ENCODE measurements around the gene OLFM2.

OLFM2 gene

DNA sequence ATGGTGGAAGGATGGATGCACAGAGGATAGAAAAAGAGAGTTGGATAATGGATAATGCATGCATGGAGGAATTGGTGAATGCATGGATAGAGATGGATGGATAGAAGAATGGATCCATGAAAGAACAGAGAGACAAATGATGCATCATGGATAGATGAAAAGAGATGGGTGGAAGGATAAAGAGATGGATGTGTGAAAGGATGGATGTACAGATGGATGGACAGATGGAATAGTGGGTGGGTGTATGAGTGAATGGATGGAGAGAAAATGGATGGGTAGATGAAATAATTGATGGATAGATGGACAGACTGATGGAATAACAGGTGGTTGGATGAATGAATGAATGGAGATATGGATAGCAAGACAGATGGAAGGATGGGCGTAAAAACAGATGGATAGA, 25.7 kb downstream of the OLFM2 start:
- DNase-seq, result no peak

DNA sequence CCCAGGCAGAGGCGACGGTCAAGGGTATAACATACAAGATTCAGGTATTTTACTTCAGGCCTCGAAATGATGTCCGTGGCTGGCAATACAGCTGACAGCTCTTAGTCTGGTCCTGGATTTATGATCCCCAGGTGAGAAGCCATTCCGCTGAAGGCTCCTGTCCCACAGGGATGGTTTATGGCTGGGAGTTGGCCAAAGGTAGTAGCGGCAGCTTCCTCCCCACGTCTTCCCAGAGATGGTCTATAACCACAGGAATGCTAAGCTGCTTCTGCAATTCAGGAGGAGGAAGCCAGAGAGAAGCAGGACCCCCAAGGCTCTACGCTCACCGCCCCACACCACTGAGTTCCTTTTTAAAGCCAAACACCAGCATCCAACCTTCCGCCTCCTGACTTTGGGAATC, 27.1 kb downstream of the OLFM2 start:
- no peak for DNase-seq

DNA sequence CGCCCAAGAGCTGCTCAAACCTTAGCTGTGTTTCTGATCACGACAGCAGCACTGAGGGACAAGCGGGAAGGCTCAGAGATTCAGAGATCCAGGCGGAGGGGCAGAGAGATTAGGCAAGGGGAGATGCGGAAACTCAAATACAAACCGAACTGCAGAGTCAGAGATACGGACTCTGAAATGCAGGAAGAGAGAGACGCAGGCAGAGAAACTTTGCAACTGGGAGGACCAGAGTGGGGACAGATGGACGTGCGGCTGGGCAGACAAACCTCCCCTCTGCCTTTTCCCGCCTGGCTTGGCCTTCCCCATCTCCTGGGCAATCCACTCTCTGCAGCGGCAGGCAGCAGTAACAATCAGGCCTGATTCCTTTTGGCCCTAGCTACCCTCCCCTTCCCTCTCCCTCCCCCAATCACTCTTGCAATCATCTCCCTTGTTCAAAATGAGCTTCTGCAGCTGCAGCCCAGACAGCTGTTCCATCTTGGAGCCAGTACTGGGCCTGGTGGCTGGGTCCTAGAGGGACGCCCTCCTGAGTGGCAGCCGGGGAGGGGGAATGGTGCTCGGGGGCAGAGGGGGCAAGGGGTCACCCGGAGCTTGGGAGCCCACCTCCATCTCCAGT, 29.7 kb downstream of the OLFM2 start:
- DNase-seq, result peak in 23 of 56 donors; percentile 2 to 52 (median 19)

DNA sequence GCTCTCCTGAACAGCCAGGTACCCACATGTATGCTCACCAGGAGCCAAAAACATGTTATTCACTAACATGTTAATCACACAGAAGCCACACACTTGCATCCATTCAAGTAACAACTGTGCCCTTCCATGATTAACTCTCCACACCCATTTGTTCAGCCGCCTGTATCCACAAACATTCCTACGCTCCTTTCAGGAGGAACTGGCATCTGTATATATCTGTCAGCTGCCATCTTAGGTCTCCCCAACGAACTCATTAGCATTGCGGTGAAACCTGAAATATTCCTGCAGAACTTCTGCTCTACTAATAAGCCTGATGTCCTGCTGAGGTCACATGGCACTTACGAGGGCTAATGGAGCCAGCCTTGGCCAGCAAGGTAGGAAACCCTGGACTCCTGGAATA, 33.0 kb downstream of the OLFM2 start:
- DNase-seq, result no peak

DNA sequence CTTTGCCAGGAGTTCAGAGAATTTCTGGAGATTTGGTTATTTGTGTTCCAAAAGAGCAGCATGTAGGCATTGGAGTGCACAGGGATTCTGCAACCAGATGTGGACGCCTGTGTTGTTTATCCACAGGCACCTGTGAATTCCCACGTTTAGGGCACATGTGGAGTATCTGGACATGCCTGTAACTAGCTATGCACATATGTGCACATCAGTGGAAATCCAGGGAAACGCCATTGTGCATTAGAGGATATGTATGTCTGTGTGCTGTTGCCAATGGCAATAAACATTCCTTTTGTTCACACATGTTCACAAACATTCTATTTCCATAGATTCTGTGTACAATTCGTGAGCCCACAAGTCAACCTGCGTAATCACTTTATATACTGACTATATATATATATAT, 34.7 kb downstream of the OLFM2 start:
- DNase-seq, result no peak

DNA sequence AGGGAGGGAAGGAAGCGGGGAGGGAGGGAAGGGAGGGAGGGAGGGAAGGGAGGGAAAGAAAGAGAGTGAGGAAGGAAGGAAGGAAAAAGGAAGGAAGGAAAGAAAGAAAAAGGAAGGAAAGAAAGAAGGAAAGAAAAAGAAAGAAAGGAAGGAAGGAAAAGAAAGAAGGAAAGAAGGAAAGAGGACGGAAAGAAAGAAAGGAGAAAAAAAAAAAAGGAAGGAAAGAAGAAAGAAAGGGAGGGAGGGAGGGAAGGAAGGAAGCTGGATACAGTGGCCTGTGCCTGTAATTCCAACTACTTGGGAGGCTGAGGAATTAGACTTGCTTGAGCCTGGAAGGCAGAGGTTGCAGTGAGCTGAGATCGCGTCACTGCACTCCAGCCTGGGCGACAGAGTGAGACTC, 35.3 kb downstream of the OLFM2 start:
- no peak for DNase-seq

DNA sequence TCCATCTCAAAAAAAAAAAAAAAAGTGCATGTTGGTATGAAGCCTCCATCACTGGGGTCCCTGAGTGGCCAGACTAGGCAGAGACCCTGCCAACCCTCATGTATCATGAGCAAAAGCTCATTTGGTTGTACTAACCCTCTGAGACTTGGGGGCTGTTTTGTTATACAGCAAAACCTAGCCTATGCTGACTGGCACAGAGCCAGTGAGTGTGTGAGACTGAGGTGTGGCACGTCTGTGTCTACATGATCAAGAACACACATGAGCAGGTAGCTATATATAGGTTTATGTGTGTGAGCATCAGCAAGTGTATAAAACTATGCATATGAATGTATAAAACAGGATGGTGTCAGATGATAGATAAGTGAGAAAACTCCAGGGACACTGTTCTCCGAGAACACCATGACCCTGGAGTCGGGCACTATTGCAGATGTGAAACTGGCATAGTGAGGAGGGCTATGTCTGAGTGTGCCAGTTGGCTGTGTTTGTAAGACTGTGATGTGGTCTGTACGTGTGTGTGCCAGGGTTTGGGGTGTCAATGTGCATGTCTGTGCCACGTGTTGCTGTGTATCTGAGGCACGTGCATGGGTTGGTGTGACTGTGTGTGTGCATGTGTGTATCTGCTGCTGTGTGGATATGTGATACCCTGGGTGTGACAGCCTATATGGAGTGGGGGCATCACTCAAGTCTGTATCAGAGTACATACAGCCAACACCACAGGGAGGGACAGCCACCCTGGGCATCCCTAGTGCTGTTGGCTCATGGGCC, 44.5 kb downstream of the OLFM2 start:
- no peak for DNase-seq

DNA sequence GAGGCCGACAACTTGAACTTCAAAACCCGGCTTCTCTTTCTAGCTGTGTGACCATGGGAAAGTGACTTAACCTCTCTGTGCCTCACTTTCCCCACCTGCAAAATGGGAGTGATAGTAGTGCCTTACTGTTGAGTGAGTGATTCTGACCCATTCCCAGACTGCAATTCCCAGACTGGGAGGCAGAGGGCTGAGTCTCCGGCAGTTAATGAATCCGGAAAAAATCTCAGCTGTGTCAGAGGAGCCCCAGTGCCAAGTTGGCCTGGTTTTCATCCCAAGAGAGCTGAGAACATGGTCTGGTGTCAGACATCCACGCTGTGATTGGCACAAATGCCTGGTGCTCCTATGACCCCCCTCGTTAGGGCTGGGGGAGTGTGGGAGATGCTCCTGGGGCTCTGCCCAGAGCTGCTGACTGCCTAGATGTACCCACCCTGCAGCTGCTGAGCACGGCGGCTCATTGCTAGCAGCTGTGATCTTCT, 51.2 kb downstream of the OLFM2 start:
- peak in 45 of 56 donors; percentile 6 to 79 (median 46) for DNase-seq

DNA sequence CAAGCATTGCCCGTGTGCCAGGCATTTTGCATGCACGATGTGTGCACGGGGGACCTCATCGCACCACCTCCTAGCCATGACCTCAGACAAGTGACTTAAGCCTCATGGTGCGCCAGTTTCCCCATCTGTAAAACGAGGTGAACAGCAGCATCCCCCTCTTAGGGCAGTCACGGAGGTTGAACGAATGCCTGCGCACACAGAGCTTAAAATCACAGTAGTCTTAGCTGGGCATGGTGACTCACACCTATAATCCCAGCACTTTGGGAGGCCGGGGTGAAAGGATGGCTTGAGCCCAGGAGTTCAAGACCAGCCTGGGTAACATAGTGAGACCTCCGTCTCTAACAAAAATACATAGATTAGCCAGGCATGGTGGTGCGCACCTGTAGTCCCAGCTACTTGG, 52.6 kb downstream of the OLFM2 start:
- no peak for DNase-seq

DNA sequence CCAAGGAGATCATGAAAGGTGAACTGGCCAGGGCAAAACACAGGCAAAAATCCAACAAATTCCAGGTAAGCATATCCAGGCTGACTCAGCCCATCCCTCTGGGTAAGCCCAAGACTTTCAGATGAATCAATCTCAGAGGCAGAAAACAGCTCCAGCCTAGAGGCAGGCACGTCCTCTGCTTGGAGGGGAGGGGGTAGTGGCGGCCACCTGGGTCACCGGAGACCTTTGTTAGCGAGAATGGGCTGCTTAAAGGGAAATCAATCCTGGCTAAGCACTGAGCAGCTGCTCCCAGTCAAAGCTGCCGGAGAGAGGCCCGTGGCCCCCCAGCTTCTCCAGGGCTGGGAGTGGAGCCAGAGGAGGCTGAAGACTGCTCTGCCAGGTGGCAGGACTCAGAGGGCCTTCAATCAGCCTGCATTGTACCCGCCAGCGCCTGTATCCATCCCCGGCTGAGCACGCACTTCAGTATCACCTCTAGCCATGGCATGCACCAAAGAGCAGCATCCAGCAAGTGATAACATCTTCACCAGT, 53.0 kb downstream of the OLFM2 start:
- DNase-seq, result peak in 29 of 56 donors; percentile 3 to 58 (median 14)

DNA sequence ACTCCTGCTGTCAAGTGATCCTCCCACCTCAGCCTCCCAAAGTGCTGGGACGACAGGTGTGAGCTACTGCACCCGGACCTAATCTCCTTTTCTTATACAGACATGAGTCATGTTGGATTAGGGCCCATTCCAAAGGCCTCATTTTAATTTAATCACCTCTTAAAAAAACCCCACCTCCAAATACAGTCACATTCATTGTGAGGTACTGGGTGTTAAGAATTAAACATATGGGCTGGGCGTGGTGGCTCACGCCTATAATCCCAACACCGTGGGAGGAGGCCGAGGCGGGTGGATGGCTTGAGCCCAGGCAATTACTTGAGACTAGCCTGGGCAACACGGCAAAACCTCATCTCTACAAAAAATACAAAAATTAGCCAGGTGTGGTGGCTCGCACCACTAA, 54.6 kb downstream of the OLFM2 start:
- DNase-seq, result no peak

DNA sequence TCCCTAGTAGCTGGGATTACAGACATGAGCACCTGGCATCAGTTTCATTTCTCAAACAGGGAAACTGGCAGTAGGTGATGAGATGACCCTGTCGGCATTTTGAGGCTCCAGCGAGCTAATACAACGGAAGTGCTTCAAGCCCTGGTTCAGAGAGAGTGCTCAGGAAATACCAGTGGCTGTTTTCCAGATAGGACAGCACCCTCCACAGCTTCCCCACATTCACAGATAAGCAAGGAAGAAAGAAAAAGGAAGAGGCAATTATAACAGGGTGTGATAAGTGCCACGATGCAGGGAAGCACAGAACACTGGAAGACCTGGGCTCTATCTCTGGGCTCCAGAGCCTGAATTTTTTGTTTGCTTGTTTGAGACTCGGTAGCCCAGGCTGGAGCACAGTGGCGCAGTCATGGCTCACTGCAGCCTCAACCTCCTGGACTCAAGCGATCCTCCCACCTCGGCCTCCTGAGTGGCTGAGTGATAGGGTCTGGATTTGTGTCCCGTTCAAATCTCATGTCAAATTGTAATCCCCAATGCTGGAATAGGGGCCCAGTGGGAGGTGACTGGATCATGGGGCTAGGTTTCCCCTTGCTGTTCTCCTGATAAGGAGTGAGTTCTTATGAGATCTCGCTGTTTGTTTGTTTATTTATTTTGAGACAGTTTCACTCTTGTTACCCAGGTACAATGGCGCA, 57.7 kb downstream of the OLFM2 start:
- DNase-seq, result no peak

DNA sequence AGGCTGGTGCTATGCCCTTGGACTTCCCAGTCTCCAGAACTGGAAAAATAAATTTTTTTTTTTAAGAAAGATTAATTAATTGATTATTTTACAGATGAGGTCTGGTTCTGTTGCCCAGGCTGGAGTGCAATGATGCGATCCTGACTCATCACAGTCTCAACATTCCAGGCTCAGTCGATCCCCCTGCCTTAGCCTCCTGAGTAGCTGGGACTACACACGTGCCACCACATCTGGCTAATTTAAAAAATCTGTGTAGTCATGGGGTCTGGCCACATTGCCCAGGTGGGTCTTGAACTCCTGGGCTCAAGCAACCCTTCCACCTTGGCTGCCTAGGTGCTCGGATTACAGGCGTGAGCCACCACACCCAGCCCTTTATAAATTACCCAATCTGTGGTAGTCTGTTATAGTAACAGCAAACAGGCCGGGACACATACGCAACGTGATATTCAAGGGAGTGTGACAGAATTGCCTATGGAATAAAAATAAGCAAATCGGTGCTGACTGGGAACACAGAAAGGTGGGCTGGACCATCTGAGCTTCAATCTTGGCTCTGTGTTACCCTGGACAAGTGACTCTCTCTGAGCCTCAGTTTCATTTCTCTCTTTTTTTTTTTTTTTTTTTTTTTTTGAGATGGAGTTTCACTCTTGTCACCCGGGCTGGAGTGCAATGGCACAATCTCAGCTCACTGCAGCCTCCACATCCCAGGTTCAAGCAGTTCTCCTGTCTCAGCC, 58.4 kb downstream of the OLFM2 start:
- DNase-seq, result no peak

DNA sequence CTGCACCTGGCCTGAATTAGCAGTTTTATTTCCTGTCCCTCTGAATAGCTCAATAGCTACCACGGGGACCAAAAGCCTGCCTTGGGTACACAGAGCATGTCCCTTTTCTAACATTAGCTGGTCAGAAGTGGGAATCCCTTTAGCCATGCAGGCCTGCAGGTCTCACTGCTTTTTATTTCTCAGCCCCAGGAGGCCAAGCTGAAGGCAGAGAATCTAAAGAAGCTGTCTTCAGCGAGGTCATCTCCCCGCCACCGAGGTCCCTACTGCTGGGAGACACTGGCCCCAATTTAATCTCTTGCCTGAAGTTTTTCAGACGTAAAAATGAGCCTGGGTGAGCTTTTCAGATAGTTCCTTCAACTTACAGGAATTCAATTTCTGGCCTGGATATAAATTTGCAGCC, 60.5 kb downstream of the OLFM2 start:
- DNase-seq, result no peak

DNA sequence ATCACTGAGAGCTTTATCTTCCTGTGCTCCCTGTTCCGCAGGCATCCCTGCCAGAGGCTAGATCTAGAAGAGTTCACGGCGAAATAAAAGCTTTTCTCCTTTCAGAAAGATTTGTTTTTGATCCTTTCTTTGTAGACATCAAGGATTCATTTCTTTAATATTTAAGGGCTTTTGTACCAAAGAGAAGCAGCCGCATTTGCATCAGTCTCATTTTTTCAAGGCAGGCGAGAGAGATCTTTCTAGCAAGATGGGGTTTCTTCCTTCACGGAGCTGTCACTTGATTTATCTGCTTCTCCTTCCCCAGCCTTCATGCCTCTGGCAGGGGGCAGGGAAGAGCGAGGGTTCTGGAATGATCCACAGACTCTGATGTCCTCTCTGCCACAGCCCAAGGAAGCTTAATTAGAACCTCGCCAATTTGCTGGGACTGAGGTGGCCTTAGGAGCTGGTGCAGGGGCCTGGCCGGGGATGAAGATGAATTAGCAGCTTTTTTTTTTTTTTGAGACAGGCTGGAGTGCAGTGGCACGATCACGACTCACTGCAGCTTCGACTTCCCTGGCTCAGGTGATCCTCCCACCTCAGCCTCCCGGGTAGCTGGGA, 61.2 kb downstream of the OLFM2 start:
- peak in 1 of 56 donors; percentile 11 for DNase-seq

DNA sequence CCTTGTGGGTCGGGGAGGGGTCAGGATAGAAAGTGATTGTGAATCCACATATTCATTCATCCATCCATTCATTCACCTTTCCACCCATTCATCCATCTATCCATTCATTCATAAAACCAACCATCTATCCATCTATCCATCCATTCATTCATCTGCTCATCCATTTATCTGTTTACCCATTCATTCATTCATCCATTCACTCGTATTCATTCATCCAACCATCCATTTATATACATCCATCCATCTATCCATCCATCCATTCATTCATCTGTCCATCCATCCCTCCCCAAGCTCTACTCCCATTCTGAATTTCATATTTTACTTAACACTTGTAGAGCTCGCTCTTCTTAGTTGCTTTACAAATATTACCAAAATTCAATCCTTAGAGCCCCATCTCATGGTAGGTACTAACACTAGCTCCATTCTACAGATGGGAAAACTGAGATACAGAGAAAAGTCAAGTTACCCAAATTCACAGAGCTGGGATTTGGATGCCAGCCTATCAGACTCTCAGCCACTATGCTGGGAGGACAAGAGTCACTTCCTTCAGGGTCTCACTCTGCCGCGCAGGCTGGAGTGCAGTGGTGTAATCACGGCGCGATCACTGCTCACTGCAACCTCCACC, 63.6 kb downstream of the OLFM2 start:
- no peak for DNase-seq

DNA sequence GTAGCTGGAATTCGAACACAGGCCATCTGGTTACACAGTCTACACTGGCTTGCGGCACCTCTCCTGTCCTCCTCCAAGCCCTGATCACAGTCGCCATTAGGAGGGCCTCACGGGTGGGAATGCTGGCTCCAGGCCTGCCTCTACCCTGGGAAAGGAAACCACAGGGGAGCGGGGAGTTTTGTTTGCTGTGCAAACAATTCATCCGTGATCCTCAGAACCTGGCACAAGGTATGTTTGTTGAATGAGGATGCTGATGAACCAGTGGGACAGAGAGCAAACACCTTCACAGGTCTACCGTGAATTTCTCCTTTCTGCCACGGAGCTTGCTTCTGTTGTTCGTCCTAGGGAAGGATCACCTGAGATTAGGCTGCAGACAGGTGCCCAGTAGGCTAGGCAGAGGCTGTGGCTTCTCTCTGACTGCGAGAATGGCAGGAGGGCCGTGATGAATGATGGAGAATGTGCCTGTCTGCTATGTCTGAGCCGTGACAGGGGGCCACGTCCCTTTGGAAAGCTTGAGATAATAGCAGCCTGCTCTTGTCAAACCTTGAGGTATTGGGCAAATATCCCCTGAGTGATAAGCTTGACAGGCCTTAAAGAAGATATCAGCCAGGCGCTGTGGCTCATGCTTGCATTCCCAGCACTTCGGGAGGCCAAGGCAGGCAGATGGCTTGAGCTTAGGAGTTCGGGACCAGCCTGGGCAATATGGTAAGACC, 64.5 kb downstream of the OLFM2 start:
- no peak for DNase-seq

DNA sequence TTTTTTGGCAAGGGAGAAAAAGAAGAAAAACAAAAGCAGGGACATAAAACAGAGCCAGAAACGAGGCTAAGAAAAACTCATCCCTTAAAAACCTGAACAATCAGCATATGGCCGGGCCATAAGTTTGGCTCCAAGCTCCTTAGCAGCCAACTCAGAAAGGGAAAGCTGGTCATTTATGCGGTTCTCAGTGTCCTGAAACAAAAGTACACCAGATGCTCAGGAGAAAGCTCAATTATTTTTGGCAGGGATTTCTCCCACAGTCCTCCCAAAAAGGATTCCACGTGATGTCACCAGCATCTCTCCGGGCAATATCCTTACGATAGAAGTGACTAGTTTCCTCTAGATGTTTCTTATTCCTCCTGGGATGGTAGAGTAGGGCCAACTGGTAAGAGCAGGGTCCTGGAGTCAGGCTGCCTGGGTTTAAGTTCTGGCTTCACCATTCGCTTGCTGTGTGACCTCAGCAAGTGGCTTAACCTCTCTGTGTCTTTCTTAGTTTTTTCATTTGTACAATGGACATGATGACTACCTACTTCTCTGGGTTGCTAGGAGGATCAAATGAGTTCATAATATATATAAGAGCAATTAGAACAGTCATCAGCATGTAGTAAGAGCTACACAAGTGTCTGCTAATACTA, 67.2 kb downstream of the OLFM2 start:
- peak in 5 of 56 donors; percentile 4 to 40 (median 9) for DNase-seq

DNA sequence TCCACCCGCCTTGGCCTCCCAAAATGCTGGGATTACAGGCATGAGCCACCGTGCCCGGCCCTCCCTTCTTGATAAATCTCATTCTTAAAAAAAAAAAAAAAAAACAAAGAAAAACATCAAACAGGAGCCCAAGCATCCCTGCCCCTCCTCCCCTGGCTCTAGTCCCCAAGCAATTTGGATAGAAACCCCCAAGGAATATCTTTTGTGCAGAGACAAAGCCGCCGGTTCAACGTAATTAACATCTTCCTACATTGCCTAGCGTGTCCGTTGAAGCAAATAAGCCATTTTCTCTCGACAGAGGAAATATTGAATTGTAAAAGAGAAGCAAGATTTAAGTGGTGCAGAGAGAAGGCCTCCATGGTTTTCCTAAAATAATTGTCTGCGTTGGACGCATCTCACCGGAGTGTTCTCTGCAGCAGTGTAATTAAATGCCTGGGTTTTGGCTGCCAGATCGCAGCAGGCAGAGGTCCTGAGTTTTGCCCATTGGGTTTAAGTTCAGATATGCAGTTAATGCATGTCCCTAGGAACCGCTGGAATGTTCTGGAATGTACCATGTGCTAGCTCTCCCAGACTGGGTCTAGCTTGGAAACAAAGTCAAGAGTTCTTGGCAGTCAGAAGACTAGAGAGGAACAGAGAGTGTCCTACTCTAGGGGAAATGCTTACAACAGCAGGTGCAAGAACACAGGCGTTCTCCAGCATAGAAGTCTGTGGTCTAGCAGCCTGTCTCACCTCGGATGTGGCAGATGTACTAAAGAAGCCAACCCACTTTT, 70.4 kb downstream of the OLFM2 start:
- peak in 8 of 56 donors; percentile 6 to 50 (median 21) for DNase-seq
